IPS-NIHi7 (cell line): Measurements from ENCODE around the gene HK3.

Experiments
- DNase-seq: peaks from one replicate; pipeline ENCODE4 v3.0.0; 2012; ENCODE audit warnings: mixed read lengths; ENCODE audit errors: extremely low spot score

HK3 gene

GRCh38 chr5:176899296-176899891 is at the start of gene HK3:
Gene HK3 (minus strand): TSS chr5:176899346. CDS start chr5:176896159, 3,187 bp downstream.
- no peak for DNase-seq

- DNase-seq, result no peak
Measured at GRCh38 chr5:176948458-176948857, 49.3 kb upstream of the HK3 start.

GRCh38 chr5:176947847-176948246 is 48.7 kb upstream of the HK3 start:
- no peak for DNase-seq

- peak; percentile 22 for DNase-seq
Measured at GRCh38 chr5:176944268-176944667, 45.1 kb upstream of the HK3 start.

- peak; percentile 26 for DNase-seq
Measured at GRCh38 chr5:176943816-176944215, 44.7 kb upstream of the HK3 start.

GRCh38 chr5:176941951-176942350 is 42.8 kb upstream of the HK3 start:
- DNase-seq, result no peak

GRCh38 chr5:176938472-176938871 is 39.3 kb upstream of the HK3 start:
- peak; percentile 18 for DNase-seq

GRCh38 chr5:176935017-176935416 is 35.9 kb upstream of the HK3 start:
- DNase-seq, result no peak

- DNase-seq, result no peak
Measured at GRCh38 chr5:176934309-176934930, 35.3 kb upstream of the HK3 start.

- no peak for DNase-seq
Measured at GRCh38 chr5:176929654-176930053, 30.5 kb upstream of the HK3 start.

- DNase-seq, result no peak
Measured at GRCh38 chr5:176927562-176927961, 28.4 kb upstream of the HK3 start.

- DNase-seq, result no peak
Measured at GRCh38 chr5:176922817-176923216, 23.7 kb upstream of the HK3 start.

- no peak for DNase-seq
Measured at GRCh38 chr5:176921714-176922113, 22.6 kb upstream of the HK3 start.

- DNase-seq, result no peak
Measured at GRCh38 chr5:176918613-176919012, 19.5 kb upstream of the HK3 start.

GRCh38 chr5:176916337-176916736 is 17.2 kb upstream of the HK3 start:
- DNase-seq, result no peak

GRCh38 chr5:176915906-176916305 is 16.8 kb upstream of the HK3 start:
- DNase-seq, result no peak

GRCh38 chr5:176912115-176912514 is 13.0 kb upstream of the HK3 start:
- DNase-seq, result no peak

GRCh38 chr5:176908675-176909368 is 9.7 kb upstream of the HK3 start:
- no peak for DNase-seq

- no peak for DNase-seq
Measured at GRCh38 chr5:176906796-176907195, 7.7 kb upstream of the HK3 start.

GRCh38 chr5:176906126-176906525 is 7.0 kb upstream of the HK3 start:
- no peak for DNase-seq

GRCh38 chr5:176904276-176904675 is 5.1 kb upstream of the HK3 start:
- DNase-seq, result no peak

- DNase-seq, result no peak
Measured at GRCh38 chr5:176902911-176903664, 3.9 kb upstream of the HK3 start.
